ENCODE data around the gene SLC16A10. TPM values are rescaled to one million over a fixed set of nuclear protein-coding genes. Genes with fewer than 3 reads are reported as not detected.
A peak's percentile ranks its signal among the peaks of the same experiment; 100 is the strongest.
"Not testable (repeated sequence)": the region's sequence is repeated elsewhere in the genome, so short reads cannot be mapped to it uniquely, and the experiment has no call there.

SLC16A10 gene
- total RNA-seq, 1 donor from 2014 or later: 1.9 TPM

GRCh38 chr6:111211411-111212030, 124.2 kb downstream of the SLC16A10 start:
- DNase-seq (ENCODE audit: low read depth): peak; percentile 59

- no peak for DNase-seq (ENCODE audit: low read depth)
Measured at GRCh38 chr6:111212625-111213024, 125.3 kb downstream of the SLC16A10 start.

GRCh38 chr6:111215131-111215530, 127.8 kb downstream of the SLC16A10 start:
- DNase-seq (ENCODE audit: low read depth): no peak

- no peak for DNase-seq (ENCODE audit: low read depth)
Measured at GRCh38 chr6:111219785-111220184, 132.5 kb downstream of the SLC16A10 start.

DNA sequence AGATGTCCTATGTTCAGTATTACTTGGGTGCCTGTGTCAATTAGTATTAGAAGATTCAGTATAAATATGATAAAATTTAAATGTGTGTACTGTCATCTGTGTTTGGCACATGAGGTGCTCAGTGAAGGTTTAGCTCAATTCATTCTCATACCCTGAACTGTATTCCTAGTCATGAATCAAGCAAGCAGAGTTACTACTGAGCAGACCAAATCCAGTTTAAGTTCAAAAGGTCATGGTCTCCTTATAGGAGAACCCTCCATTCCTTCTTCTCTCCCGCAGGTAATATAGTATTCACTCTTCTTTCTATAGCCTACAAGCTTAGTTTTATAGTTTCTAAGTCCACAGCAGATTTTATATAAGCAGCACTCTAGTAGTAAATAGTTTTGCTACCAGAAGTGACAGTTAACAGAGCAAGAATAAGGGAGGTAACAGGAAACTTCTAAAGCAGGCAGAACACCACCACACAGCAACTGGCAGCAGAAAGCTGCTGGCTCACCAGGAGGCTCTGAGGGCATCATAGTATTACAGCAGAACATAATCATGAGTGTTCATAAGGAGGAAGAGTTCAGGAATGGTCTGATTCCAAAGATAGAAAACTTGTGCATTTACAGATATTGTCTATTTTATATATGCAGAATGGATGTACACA, 133.2 kb downstream of the SLC16A10 start:
- peak; percentile 55 for DNase-seq (ENCODE audit: low read depth)

- no peak for DNase-seq (ENCODE audit: low read depth)
Measured at GRCh38 chr6:111221804-111222203, 134.5 kb downstream of the SLC16A10 start.

GRCh38 chr6:111222341-111222740, 135.0 kb downstream of the SLC16A10 start:
- no peak for DNase-seq (ENCODE audit: low read depth)

- peak; percentile 35 for DNase-seq (ENCODE audit: low read depth)
Measured at GRCh38 chr6:111228094-111228493, 140.8 kb downstream of the SLC16A10 start.

GRCh38 chr6:111230351-111231089, 143.2 kb downstream of the SLC16A10 start:
- peak; percentile 81 for DNase-seq (ENCODE audit: low read depth)

DNA sequence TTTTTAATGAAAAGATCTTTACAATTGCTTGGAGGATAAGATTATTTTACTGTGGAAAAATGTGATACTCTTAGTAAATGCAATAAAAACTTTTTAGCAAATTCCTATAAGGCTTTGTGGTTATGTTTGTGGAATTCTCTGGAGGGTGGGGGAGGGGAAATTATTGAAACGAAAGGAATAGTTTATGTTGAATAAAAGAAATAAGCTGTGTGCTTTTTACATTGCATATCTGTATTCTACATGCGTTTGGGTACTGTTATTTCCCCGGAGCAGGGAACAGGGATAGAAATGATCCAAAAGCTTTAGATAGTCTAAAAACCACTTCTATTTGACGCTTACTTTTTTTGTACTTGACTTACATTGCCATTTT, 143.8 kb downstream of the SLC16A10 start:
- no peak for DNase-seq (ENCODE audit: low read depth)

DNA sequence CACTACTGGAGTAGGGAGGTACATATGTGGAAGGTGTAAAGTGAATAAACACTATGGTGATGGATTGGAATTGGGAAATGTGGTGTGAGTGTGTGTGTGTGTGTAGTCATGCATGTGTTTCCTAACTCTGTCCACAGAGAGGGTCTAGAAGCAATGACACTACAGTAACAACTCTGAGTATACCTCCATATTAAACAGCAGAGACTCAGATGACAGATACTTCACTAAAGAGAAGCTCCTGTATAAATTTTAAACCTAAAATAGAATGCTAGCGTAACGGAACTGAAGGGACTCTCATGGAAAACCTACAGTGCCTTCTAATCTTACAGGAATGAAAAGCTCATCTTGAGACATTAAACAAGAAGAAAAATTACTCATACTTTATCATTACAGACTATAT, 150.5 kb downstream of the SLC16A10 start:
- DNase-seq (ENCODE audit: low read depth): no peak

- DNase-seq (ENCODE audit: low read depth): no peak
Measured at GRCh38 chr6:111238464-111239119, 151.3 kb downstream of the SLC16A10 start.

GRCh38 chr6:111239461-111239860, 152.2 kb downstream of the SLC16A10 start:
- no peak for DNase-seq (ENCODE audit: low read depth)

DNA sequence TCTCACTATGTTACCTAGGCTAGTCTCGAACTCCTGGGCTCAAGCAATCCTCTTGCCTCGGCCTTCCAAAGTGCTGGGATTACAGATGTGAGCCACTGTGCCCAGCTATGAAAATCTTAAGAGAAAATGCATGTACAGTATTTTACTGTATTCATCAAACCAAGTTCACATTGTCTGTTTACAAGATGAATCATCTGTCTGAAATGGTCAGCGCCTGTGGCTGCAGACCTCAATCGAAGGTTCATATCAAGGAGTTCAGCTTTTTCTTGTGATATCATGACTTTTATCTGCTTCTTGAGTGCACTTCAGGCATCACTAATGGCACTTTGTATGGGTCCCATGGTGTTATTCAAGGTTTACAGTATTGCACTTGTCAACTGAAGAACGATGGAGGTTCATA, 155.1 kb downstream of the SLC16A10 start:
- DNase-seq (ENCODE audit: low read depth): peak; percentile 41

GRCh38 chr6:111243095-111243494, 155.8 kb downstream of the SLC16A10 start:
- peak; percentile 81 for DNase-seq (ENCODE audit: low read depth)

DNA sequence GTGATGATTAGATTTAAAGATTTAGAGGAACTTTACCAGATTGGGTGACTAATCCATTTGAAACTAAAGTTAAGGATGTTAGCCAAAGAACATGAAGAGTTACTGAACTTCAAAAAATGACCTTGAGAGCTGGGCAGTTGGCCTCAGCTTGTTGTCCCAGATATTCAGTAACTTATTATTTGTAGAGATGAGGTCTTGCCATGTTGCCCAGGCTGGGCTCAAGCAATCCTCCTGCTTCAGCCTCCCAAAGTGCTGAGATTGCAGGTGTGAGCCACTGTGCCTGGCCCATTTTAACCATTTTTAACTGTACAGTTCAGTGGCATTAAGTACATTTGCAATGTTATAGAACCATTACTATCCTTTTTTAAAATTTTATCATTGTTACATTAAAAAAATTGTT, 161.5 kb downstream of the SLC16A10 start:
- DNase-seq (ENCODE audit: low read depth): no peak

GRCh38 chr6:111250791-111251354, 163.6 kb downstream of the SLC16A10 start:
- DNase-seq (ENCODE audit: low read depth): no peak

- no peak for DNase-seq (ENCODE audit: low read depth)
Measured at GRCh38 chr6:111252726-111253125, 165.4 kb downstream of the SLC16A10 start.

GRCh38 chr6:111254004-111254778, 166.9 kb downstream of the SLC16A10 start:
- DNase-seq (ENCODE audit: low read depth): no peak

DNA sequence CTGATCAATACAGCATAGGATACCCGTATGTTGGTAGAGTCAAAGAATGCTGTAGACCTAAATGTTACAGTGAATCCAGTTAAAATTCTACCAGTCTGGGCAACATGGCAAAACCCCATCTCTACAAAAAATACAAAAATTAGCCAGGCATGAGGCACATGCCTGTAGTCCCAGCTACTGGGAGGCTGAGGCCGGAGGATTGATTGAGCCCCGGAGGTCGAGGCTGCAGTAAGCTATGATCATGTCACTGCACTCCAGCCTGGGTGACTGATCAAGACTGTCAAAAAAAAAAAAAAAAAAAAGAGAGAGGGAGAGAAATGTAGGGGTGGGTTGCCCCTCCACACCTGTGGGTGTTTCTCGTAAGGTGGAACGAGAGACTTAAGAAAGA, 167.5 kb downstream of the SLC16A10 start:
- DNase-seq (ENCODE audit: low read depth): no peak

DNA sequence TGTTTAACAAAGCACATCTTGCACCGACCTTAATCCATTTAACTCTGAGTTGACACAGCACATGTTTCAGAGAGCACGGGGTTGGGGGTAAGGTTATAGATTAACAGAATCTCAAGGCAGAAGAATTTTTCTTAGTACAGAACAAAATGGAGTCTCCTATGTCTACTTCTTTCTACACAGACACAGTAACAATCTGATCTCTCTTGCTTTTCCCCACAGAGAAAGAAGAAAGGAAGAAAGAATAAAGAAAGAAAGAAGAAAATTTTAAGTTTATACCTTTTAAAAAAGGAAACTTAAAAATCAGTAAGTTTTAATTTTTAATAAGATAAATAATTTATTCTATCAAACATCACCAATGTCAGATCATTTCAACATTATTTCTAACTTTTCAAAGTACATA, 168.5 kb downstream of the SLC16A10 start:
- not testable (repeated sequence) for DNase-seq (ENCODE audit: low read depth)

Measured in myocyte (in vitro differentiated cells).